Measurements from ENCODE around the gene CATSPER2.
"Not testable (repeated sequence)": the region's sequence is repeated elsewhere in the genome, so short reads cannot be mapped to it uniquely, and the experiment has no call there.

The CATSPER2 gene

GRCh38 chr15:43648649-43649429 lies at the start of gene CATSPER2:
Gene CATSPER2, minus strand, starts transcription at chr15:43648844. Its CDS starts 783 bp downstream, at chr15:43648061.
- DNase-seq = no peak

GRCh38 chr15:43693148-43694022 lies 44.7 kb upstream of the CATSPER2 start, which contains the start of gene CKMT1A:
Gene CKMT1A, plus strand, starts transcription at chr15:43693859. Its CDS starts 192 bp downstream, at chr15:43694051.
- not testable (repeated sequence) for DNase-seq

GRCh38 chr15:43692679-43693078 lies 44.0 kb upstream of the CATSPER2 start:
- DNase-seq = not testable (repeated sequence)

GRCh38 chr15:43689604-43690301 lies 41.1 kb upstream of the CATSPER2 start:
- DNase-seq = not testable (repeated sequence)

GRCh38 chr15:43674175-43674574 lies 25.5 kb upstream of the CATSPER2 start:
- not testable (repeated sequence) for DNase-seq

GRCh38 chr15:43666177-43666576 lies 17.5 kb upstream of the CATSPER2 start:
- DNase-seq = not testable (repeated sequence)

GRCh38 chr15:43663333-43663732 lies 14.7 kb upstream of the CATSPER2 start:
- DNase-seq = not testable (repeated sequence)

GRCh38 chr15:43662293-43662692 lies 13.6 kb upstream of the CATSPER2 start:
- not testable (repeated sequence) for DNase-seq

GRCh38 chr15:43659727-43660126 lies 11.1 kb upstream of the CATSPER2 start:
- not testable (repeated sequence) for DNase-seq

- not testable (repeated sequence) for DNase-seq
These were observed 834 bp upstream of the CATSPER2 start for GRCh38 chr15:43649430-43649926.

- not testable (repeated sequence) for DNase-seq
These were observed 10.0 kb downstream of the CATSPER2 start for GRCh38 chr15:43638464-43639204.

GRCh38 chr15:43626937-43627336 lies 21.7 kb downstream of the CATSPER2 start:
- DNase-seq = not testable (repeated sequence)

GRCh38 chr15:43625106-43625505 lies 23.5 kb downstream of the CATSPER2 start:
- DNase-seq = no peak

GRCh38 chr15:43622068-43622799 lies 26.4 kb downstream of the CATSPER2 start:
- not testable (repeated sequence) for DNase-seq

GRCh38 chr15:43618700-43619099 lies 29.9 kb downstream of the CATSPER2 start, which contains the start of gene STRC:
Gene STRC, minus strand, starts transcription at chr15:43618800. Its CDS starts 78 bp downstream, at chr15:43618722.
- not testable (repeated sequence) for DNase-seq

GRCh38 chr15:43617750-43618149 lies 30.9 kb downstream of the CATSPER2 start:
- DNase-seq = not testable (repeated sequence)

GRCh38 chr15:43602233-43602632 lies 46.4 kb downstream of the CATSPER2 start:
- peak; percentile 89 for DNase-seq

- not testable (repeated sequence) for DNase-seq
These were observed 48.4 kb downstream of the CATSPER2 start for GRCh38 chr15:43600200-43600599.

GRCh38 chr15:43599131-43599530 lies 49.5 kb downstream of the CATSPER2 start:
- not testable (repeated sequence) for DNase-seq

GRCh38 chr15:43593328-43594190 lies 55.1 kb downstream of the CATSPER2 start, which contains the start of gene CKMT1B:
Gene CKMT1B, plus strand, starts transcription at chr15:43594027. Its CDS starts 192 bp downstream, at chr15:43594219.
- DNase-seq = not testable (repeated sequence)
